GM10266 (cell line): Measurements from ENCODE around the gene PRKG1.

Source experiments
- DNase-seq: peaks from one replicate; pipeline ENCODE4 v3.0.0; 2012; ENCODE audit errors: extremely low spot score
- TF ChIP-seq, protein P1 (sequence below): IDR thresholded peaks from 2 replicates; pipeline ENCODE4 v1.5.1; 2012; ENCODE audit warnings: mild to moderate bottlenecking, low read depth; ENCODE audit not compliant: control insufficient read depth, insufficient read depth; ENCODE audit errors: missing control alignments

PRKG1 gene

DNA sequence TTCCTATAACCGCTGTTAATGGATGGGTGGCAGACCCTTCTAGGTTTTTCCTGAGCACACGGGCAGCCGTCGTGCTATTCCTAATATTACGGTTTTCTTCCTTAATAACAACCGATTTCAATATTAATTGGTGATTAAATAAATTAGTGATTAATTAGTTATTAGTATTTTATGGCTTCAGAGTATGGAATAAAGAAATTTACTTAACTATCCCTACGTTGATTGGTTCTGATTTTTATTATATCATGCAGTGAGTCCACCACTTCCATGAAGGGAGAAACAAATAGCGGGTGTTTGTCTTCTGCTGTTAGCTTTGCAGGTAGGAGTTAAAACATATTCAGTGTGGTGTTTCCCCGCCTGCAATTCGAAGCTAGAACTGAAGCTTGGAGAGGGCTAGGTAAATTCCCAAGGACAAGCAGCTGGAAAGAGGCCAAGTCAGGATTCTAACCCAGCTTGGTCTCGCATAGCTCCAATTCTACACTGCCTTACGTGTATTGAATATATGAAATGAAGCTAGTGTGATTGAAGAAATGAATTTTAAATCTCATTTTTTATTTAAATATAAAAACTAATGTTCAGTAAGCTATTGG, 626.0 kb downstream of the PRKG1 start:
- TF ChIP-seq, protein P1, sequence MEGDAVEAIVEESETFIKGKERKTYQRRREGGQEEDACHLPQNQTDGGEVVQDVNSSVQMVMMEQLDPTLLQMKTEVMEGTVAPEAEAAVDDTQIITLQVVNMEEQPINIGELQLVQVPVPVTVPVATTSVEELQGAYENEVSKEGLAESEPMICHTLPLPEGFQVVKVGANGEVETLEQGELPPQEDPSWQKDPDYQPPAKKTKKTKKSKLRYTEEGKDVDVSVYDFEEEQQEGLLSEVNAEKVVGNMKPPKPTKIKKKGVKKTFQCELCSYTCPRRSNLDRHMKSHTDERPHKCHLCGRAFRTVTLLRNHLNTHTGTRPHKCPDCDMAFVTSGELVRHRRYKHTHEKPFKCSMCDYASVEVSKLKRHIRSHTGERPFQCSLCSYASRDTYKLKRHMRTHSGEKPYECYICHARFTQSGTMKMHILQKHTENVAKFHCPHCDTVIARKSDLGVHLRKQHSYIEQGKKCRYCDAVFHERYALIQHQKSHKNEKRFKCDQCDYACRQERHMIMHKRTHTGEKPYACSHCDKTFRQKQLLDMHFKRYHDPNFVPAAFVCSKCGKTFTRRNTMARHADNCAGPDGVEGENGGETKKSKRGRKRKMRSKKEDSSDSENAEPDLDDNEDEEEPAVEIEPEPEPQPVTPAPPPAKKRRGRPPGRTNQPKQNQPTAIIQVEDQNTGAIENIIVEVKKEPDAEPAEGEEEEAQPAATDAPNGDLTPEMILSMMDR: no peak
- DNase-seq: no peak

DNA sequence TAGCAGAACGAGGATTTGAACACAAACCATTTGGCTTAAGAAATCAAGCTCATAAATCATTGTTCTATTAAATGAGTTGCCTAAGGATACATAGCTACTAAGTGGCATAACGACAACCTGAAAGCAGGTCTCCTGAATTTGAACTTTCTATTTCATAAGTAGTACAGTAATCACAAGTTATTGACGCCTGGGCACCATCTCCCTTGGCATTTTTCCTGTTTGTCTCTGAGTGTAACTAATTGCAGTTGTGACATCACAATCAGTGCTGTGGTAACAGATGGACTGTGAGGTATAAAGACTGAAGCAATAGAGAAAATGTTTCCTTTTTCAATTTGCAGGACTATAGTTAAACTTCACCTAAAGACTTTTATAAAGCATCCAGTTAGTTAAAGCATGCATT, 631.5 kb downstream of the PRKG1 start:
- DNase-seq: no peak
- TF ChIP-seq, protein P1: no peak

DNA sequence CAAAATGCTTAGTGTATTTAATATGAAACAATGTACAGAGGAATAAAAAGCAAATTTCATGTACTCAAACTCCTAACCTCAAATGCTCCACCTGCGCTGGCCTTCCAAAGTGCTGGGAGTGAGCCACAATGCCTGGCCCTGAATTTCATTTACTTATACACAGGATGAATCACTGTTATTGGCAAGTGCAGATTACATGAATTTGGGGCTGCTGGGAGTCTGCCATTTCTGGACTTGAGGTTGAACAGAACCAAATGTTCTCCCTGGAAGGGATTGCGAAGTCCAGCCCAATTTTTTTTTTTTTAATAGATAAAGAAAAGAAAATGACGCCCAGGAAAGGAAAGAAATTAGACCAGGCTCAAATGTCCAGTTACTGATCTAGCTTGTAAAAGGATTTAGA, 631.9 kb downstream of the PRKG1 start:
- no peak for DNase-seq
- TF ChIP-seq, protein P1: no peak

DNA sequence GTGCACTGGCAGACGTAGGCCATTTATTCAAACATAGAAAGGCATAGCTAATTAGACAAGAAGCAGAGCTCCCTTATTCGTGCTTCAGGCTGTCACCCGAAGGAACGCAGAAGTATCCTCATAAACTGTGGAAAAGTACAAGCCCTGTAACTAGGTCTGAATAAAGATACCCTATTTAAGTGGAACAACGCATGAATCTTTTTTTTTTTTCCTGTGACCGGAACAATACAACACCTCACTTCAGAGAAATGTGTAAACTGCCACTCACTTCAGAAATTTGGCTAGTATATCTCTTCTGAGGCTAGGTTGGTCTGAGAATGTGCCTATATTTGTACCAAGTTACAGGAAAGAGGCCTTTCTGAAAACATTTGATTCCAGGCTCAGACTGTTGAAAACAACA, 633.1 kb downstream of the PRKG1 start:
- DNase-seq: no peak
- TF ChIP-seq, protein P1: no peak

DNA sequence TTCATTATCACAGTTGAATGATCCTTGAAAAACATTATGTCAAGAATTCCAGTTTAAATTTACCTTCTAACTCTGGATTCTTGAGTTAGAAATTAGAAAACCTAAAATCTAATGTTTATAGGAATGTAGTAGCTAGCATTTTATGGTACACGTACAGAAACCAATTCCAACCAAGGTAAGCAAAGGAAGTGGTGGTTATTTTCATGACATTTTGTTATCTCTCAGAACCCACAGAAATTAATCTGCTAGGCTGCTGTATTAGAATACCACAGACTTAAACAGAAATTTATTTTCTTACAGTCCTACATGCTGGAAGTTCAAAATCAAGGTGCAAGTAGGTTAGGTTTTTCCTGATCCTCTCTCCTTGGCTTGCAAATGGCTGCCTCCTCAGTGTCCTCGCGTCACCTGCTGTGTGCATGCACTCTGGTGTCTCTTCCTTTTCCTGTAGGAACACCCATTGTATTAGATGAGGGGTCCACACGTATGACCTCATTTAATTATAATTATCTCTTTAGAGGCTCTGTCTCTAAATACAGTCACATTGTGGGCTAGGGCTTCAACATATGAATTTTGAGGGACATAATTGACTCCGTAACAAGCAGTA, 633.6 kb downstream of the PRKG1 start:
- TF ChIP-seq, protein P1: no peak
- no peak for DNase-seq

DNA sequence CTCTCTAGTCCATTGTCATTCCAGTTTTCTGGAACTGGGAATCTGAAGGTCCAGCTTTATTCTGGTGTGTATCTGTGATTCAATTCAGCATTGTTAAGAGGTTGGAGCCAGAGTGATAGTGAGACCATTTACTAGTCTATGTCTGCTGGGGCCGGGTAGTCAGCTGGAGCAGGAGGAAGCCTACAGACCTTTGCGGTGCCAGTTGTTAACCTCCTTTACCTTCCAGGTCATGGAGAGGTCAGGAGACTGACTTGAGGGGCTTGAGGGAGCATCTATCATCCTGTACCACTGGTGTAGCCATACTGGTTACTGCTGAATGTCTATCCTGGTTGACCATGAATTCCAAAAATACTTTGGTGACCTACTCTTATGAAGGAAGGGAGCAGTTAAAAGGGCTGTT, 634.3 kb downstream of the PRKG1 start:
- no peak for DNase-seq
- TF ChIP-seq, protein P1: no peak

DNA sequence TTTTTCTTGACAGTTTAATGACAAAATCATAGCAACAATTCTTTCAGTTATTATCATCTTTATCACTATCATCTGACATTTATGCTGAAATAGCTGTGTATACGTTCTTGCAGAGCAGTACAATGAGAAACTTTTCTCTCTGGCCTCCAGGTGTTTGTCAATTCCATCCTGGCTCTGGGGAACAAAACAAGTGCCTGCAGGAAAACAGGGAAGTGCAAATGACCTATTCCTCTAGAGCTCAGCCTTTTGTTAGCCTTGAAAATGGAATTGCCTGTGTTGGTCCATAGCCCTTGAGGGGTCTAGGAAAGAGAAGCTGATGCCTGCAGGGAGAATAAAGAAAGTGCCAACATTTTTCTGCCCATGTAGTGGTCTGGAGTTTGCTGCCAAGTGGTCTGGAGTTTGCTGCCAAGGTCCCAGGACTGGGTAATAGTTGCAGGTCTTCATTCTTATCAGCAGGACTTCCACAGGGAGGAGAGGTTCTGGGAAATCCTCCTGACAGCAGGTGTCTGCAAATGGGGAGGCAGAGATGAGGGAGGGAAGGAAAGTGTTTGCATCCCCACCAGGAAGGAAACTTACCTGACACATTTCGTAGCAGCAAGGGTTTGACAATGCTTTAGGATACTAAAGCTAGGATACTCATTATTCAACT, 635.2 kb downstream of the PRKG1 start:
- no peak for DNase-seq
- TF ChIP-seq, protein P1: no peak
